Frontal cortex (tissue), 4 donors: ENCODE measurements around the gene DYNLT4. TPM values are rescaled to one million over a fixed set of nuclear protein-coding genes. Genes with fewer than 3 reads are reported as not detected.
A peak's percentile ranks its signal among the peaks of the same experiment; 100 is the strongest.
"Not testable (repeated sequence)": the region's sequence is repeated elsewhere in the genome, so short reads cannot be mapped to it uniquely, and the experiment has no call there.

Experiments
- DNase-seq, 2 donors: peaks; one replicate each; pipeline ENCODE4 v3.0.0; 2012; ENCODE audit warnings: low spot score in 2 of 2
- FAIRE-seq: peaks from 2 replicates; lab custom pipeline; 2012; peaks lifted over from hg19 to GRCh38; lab: Jason Lieb, UNC
- total RNA-seq: library from RNA; depleted of rRNA; stranded (reverse); fragments of >200 nt; gene quantifications from one replicate; pipeline ENCODE4 v1.2.3, GENCODE V29; 2014
- donor health status: control.
- donor health status: control.
- donor health status: control.

The DYNLT4 gene
- total RNA-seq, 1 donor from 2014 or later = not detected

DNA sequence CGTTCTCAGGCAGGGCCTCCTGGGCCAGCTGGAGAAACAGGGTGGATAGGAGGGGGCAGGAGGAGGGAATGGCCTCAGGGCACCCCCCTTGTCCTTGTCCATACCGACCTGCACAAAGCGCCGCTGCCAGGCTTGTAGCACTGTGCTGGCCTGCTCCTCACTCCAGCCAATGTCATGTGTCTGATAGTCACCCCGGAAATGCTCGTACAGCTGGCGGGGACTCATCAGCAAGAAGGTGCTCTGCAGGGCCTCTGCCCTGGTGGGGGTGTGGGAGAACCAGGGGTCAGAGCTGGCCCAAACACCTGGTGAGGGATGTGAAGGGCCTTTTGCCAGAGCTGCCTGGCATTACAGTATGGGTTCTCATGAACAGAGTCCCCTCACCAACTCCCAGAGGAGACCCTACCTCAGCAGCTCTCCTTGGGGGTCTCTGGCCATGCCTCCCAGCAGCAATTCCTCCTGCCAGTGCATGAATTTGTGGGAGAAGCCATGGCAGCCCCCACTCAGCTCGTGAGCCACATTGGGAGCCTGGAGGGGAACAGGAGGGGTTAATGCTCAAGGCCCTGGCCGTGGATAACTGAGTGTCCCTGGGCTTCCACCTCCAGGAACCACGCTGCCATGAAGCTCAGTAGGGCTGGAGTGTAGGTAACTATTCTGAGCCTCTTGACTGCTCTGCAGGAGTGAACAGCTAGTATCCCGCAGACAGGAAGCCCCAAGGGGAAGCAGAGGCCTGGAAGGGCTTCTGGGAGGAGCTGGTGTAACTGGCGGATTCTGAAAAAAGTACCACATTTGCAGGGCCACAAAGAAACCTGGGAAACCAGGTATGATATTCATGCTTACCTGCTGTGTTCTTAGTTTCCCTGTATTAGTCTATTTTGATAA lies 22.6 kb upstream of the DYNLT4 start:
- DNase-seq = no peak
- FAIRE-seq = no peak

- DNase-seq (no peak), FAIRE-seq (no peak)
These were observed 21.8 kb upstream of the DYNLT4 start for GRCh38 chr1:44828841-44829440.

- FAIRE-seq (no peak), DNase-seq (peak in 1 of 2 donors; percentile 7)
These were observed 21.0 kb upstream of the DYNLT4 start for GRCh38 chr1:44828003-44828651.

- no peak for FAIRE-seq
These were observed 20.2 kb upstream of the DYNLT4 start for GRCh38 chr1:44827197-44828002.

DNA sequence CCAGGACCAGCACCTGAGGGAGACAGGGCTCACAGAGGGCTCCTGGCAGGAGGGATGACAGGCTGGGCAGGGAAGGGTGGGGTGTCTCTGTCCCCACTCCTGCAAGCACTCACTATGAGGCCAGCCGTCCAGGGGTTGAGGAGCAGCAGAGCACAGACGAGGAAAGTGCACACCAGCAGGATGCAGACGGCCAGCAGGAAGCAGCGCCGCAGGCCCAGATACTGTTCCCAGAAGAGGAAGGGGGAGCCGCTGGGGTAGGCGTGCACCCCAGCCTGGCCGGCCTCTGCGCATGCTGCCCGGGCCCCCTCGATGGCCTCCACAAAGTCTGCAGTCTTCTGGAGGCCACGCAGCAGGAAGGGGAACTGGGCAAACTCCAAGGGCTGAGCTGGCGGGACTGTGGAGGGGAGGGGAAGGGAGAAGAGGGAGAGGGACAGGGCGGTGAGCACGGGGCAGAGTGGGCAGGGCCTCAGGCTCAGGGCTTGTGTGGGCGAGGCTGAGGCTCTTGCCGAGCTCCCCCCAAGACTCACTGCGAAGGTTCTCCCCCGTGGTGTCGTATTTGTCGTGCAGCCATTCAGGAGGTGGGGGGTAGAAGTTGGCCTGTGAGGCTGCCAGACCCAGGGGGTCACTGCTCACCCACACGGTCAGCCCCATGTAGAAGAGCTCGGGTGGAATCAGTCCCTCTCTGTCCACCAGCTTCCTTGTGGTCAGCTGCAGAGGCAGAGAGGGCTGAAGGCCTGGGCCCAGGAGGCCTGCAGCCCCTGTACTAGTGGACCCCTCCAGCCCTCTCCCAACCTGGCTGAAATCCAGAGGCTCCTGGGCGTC lies 19.4 kb upstream of the DYNLT4 start:
- DNase-seq = no peak
- no peak for FAIRE-seq

More at GRCh38 chr1:44827197-44828002, 20.2 kb upstream of the DYNLT4 start:
- DNase-seq = no peak

- not testable (repeated sequence) for FAIRE-seq, DNase-seq
These were observed 17.2 kb upstream of the DYNLT4 start for GRCh38 chr1:44824392-44824791.

- no peak for FAIRE-seq
- DNase-seq = no peak
These were observed 15.9 kb upstream of the DYNLT4 start for GRCh38 chr1:44822981-44823451.

DNA sequence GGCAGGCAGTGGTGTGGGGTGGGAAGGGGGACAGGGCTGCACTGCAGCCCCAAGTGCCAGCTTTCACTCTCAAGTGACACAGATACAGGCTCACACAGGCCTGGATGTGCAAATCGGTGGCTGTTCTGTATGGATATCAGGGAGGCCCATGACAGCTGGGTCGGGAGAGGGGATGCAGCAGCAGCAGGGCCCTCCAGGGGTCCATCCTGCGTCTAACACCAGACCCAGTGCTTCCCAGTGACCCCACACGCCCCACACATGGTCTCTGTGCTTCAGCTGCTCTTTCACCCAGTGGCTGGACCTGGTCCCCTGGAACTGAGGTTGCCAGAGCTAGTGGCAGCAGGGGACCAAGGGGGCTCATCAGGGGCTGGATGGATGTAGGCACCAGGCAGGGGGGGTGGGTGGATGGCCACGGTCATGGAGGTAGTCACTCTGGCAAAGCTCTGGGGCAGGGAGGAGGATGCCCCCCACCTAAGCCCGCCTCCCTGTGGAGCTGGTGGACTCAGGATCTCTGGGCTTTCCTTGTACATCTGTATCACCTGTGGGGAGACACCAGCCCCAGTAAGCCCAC lies 15.1 kb upstream of the DYNLT4 start:
- DNase-seq (no peak), FAIRE-seq (no peak)

DNA sequence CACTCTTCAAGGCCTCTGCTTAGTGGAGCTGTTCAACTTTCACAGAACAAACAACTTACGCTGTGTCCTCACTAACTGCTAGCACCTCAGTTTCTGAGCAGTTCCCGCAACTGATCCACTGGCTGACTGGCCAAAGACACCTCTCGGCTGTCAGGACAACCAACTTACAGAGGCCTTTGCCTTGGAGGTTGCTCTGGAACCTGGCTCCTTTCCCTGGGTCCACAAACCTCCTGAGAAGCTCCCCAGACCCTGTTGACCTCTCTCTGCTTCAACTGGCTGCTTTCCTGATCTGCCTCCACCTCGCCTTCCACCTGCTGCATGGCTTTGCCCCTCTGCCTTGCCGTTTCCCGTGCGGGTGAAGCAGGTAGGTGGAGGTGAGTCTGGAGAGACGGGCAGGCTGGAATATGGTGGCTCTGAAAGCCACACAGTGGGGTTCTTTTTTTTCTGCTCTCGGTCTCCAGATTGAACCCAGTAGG lies 14.1 kb upstream of the DYNLT4 start:
- DNase-seq (no peak), FAIRE-seq (no peak)

GRCh38 chr1:44820328-44821239 lies 13.4 kb upstream of the DYNLT4 start:
- no peak for DNase-seq

GRCh38 chr1:44819608-44820327 lies 12.6 kb upstream of the DYNLT4 start:
- FAIRE-seq = no peak
- DNase-seq = peak; percentile 74 to 82

More at GRCh38 chr1:44820328-44821239, 13.4 kb upstream of the DYNLT4 start:
- no peak for FAIRE-seq

GRCh38 chr1:44819196-44819607 lies 12.1 kb upstream of the DYNLT4 start:
- DNase-seq (no peak), FAIRE-seq (no peak)

DNA sequence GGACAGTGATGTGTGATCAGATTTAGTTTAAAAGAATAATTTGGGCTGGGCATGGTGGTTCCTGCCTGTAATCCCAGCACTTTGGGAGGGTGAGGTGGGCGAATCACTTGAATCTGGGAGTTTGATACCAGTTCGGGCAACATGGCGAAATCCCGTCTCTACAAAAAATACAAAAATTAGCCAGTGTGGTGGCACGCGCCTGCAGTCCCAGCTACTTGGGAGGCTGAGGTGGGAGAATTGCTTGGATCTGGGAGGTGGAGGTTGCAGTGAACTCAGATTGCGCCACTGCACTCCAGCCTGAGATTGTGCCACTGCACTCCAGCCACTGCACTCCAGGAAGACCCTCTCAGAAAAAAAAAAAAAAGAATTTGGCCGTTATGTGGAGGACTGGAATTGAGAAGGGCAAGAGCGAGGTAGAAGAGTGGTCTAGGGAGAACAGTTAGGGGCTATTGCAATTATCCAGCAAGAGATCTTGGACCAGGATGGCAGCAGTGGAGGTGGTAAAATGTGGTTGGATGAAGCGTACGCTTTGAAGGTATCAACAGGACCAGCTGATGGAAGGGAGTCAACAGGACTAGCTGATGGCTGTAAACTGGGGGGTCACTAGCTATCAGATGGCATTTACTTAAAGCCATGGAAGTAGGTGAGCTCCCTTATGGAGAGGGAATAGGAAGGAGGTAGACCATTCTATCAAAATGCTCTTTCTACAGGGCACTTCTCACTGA lies 10.8 kb upstream of the DYNLT4 start:
- no peak for DNase-seq
- no peak for FAIRE-seq

DNA sequence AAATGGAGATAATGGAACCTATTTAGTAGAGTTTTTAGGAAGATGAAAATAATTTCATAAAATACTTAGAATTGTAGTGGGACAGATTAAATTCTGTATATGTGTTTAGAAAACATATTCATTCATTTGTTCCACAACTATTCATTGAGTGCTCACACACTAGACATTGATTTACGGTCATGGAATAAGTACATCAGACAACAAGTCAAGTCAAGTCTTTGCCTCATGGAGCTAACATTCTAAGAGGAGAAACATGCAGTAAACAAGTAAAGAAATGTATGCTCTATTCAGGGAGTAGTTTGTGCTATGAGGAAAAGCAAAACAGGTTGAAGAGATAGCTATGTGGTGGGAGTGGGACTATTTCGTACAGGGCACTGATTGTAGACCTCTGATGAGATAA lies 10.2 kb upstream of the DYNLT4 start:
- FAIRE-seq = no peak
- no peak for DNase-seq

GRCh38 chr1:44815926-44816325 lies 8.8 kb upstream of the DYNLT4 start:
- FAIRE-seq = not testable (repeated sequence)

More at GRCh38 chr1:44815926-44816325, 8.8 kb upstream of the DYNLT4 start:
- not testable (repeated sequence) for DNase-seq
